Gastrocnemius medialis (tissue), 4 donors: Measurements from ENCODE around the gene THSD8. TPM values are rescaled to one million over a fixed set of nuclear protein-coding genes. Genes with fewer than 3 reads are reported as not detected.

ENCODE experiments used
- ATAC-seq, 2 donors: fragments of 150-250 bp; one replicate each; pipeline ENCODE4 v1.9.1; 2016
- DNase-seq, 2 donors: peaks; one replicate each; pipeline ENCODE4 v3.0.0-alpha.2; 2019
- H3K27ac ChIP-seq, 4 donors: fragments of 200-600 bp; sonication (generic); 1 replicate in 1 of 4; 2 replicates in 3 of 4; pipeline ENCODE4 v1.5.1; 2016 to 2018; ENCODE audit warnings: mild to moderate bottlenecking in 2 of 4, moderate library complexity in 1 of 4
- H3K27me3 ChIP-seq, 3 donors: fragments of 200-600 bp; sonication (generic) in 2 of 3; 1 replicate in 1 of 3; 2 replicates in 2 of 3; pipeline versions ENCODE4 v1.5.1 to v1.6.0; 2016 to 2019; ENCODE audit warnings: mild to moderate bottlenecking in 1 of 3, moderate library complexity in 1 of 3
- H3K36me3 ChIP-seq, 2 donors: fragments of 200-600 bp; sonication (generic) in 1 of 2; one replicate each; pipeline ENCODE4 v1.5.1; 2017 to 2018
- H3K4me1 ChIP-seq, 2 donors: fragments of 200-600 bp; sonication (generic) in 1 of 2; one replicate each; pipeline ENCODE4 v1.5.1; 2016 to 2017; ENCODE audit warnings: mild to moderate bottlenecking in 2 of 2
- H3K4me3 ChIP-seq, 4 donors: fragments of 200-600 bp; sonication (generic) in 3 of 4; 1 replicate in 1 of 4; 2 replicates in 3 of 4; pipeline ENCODE4 v1.5.1; 2016 to 2019; ENCODE audit warnings: mild to moderate bottlenecking in 2 of 4
- H3K9me3 ChIP-seq, 3 donors: fragments of 200-600 bp; sonication (generic) in 2 of 3; 1 replicate in 1 of 3; 2 replicates in 2 of 3; pipeline ENCODE4 v1.5.1; 2016 to 2019
- POLR2A ChIP-seq, 2 donors: fragments of 450-650 bp; IDR thresholded peaks; one replicate each; pipeline ENCODE4 v1.6.1; 2017; ENCODE audit warnings: antibody characterized with exemption in 2 of 2, mild to moderate bottlenecking in 2 of 2, moderate library complexity in 2 of 2
- in situ Hi-C, 4 donors: fragments of 200-750 bp; cut with MboI; loops; one replicate each; pipeline versions ENCODE4 v1.15.0 to v1.8.0; 2017; ENCODE audit warnings: low sequenced_read_pairs in 4 of 4
- intact Hi-C: fragments of 100-400 bp; cut with DNase I; formaldehyde crosslinking; loops from one replicate; pipeline ENCODE4 v1.15.1; 2023; ENCODE audit warnings: low total_unique reads
- total RNA-seq, 4 donors: library from RNA; depleted of rRNA; stranded (reverse); fragments of >200 nt; gene quantifications; one replicate each; pipeline versions ENCODE4 v1.1.0 to v1.2.3, GENCODE V29; 2016
- TF ChIP-seq, protein P1 (sequence below), 5 experiments: fragments of 450-650 bp in 3 of 5; fragments of 200-600 bp in 2 of 5; sonication (generic) in 2 of 5; IDR thresholded peaks in 4 of 5; conservative IDR thresholded peaks in 1 of 5; 1 replicate in 4 of 5; 2 replicates in 1 of 5; pipeline ENCODE4 v1.5.1; 2016 to 2019; ENCODE audit warnings: antibody characterized with exemption in 5 of 5, mild to moderate bottlenecking in 3 of 5, moderate library complexity in 3 of 5

THSD8 gene
- total RNA-seq, 4 donors from 2014 or later: not detected

DNA sequence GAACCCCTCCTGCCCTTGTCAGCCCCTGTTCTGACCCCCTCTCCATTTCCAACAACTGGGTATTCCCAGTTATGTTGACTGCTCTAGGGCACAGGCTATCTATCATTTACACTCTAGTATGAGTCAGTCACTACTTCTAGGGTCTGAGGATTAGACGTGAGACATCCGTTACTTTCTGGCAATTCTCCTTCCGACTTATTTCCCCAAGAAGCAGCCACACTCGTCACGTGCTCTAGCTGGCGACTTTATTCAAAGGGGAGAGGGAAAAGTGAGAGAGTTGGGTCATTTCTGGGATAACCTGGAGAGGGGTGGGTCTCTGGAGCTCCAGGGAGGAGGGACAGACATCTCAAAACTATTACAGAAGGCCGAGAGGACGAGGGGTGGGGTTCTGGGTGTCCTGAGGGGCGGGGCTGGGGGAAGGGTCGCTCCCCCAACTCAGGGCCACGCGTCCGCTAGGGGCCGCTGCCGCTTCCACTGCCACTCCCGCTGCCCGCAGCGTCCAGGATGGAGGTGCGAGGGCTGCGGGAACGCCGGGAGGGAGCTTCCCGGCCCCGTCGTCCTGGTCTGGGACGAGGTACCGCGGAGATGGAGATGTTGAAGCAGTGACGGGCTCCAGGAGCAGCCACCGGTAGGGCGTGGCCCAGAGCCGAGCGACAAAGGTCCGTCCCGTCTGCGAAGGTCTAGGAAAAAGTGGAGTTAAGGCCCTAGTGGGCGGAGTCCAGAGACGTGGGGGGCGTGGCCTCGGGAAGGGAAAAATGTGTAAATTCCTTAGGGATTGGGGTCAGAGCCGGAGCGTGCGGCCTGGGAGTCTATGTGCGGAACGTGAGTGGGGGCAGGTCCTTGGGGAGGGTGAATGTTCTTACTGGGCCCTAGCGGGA is 23.6 kb downstream of the THSD8 start:
- H3K27me3 ChIP-seq: peaks cover 55 to 68% (median 62%) of the 10 kb centered on the region in 3 donors
- no peak for ATAC-seq
- intact Hi-C loops: no loop called here

DNA sequence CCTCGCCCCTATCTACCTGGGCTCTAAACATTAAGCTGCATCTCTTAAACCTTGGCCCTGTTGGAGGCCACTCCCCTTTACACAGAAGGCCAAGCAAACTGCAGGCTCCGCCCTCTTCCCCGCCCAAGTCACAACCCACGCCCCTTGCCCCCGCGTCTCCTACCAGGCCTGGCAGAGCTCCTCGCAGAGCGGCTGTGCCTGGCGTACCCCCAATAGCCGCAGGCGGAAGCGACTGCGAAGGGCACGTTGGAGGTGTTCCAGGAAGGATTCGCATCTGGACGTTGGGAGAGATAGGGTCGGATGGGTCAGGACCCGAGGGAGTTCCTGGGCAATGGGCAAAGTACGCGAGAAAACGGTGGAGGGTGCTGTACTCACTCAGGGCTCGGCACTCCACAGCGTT is 26.6 kb downstream of the THSD8 start:
- Histone ChIP-seq H3K9me3 (no peaks in the 10 kb centered on the region), H3K27ac (no peak overlapping the region), H3K36me3 (no peaks in the 10 kb centered on the region), H3K4me3 (no peak overlapping the region), H3K4me1 (no peaks in the 10 kb centered on the region), H3K27me3 (peaks cover 83 to 93% (median 88%) of the 10 kb centered on the region in 3 donors)
- DNase-seq: no peak
- intact Hi-C loops (no loop called here), in situ Hi-C loops (no loop called here)
- ATAC-seq: no peak
- TF ChIP-seq, protein P1, sequence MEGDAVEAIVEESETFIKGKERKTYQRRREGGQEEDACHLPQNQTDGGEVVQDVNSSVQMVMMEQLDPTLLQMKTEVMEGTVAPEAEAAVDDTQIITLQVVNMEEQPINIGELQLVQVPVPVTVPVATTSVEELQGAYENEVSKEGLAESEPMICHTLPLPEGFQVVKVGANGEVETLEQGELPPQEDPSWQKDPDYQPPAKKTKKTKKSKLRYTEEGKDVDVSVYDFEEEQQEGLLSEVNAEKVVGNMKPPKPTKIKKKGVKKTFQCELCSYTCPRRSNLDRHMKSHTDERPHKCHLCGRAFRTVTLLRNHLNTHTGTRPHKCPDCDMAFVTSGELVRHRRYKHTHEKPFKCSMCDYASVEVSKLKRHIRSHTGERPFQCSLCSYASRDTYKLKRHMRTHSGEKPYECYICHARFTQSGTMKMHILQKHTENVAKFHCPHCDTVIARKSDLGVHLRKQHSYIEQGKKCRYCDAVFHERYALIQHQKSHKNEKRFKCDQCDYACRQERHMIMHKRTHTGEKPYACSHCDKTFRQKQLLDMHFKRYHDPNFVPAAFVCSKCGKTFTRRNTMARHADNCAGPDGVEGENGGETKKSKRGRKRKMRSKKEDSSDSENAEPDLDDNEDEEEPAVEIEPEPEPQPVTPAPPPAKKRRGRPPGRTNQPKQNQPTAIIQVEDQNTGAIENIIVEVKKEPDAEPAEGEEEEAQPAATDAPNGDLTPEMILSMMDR (IDR thresholded peaks at IDR 0.05 in 4 of 5, conservative IDR thresholded peaks at IDR 0.05 in 1 of 5): no peak
- TF ChIP-seq POLR2A (IDR thresholded peaks at IDR 0.05): no peak

More for the DNA sequence above, 23.6 kb downstream of the THSD8 start:
- Histone ChIP-seq H3K9me3 (no peaks in the 10 kb centered on the region), H3K36me3 (no peaks in the 10 kb centered on the region), H3K4me3 (no peak overlapping the region), H3K27ac (no peak overlapping the region), H3K4me1 (no peaks in the 10 kb centered on the region)
- TF ChIP-seq, protein P1 (IDR thresholded peaks at IDR 0.05 in 4 of 5, conservative IDR thresholded peaks at IDR 0.05 in 1 of 5): no peak
- no peak for TF ChIP-seq POLR2A (IDR thresholded peaks at IDR 0.05)
- DNase-seq: no peak
- in situ Hi-C loops: no loop called here

DNA sequence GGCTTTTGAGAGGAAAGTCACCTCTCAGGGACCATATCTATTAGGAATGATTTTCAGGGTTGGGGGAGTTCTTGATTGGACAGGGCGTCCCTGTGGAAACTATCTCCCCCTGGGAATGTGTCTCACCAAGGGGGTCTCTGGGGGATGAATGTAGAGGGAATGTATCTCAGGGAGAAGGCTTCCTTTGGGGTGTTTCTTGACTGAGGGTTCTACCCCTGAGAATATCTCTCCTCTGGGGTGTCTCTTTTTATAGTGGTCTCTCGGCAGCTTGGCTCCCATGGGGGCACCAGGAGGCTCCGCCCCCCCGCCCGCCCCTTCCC is 31.5 kb downstream of the THSD8 start:
- Histone ChIP-seq H3K4me3 (no peak overlapping the region), H3K9me3 (no peaks in the 10 kb centered on the region), H3K4me1 (peaks cover under 1 to 5% of the 10 kb centered on the region in 2 donors), H3K27me3 (peaks cover 89 to 94% (median 90%) of the 10 kb centered on the region in 3 donors), H3K27ac (no peak overlapping the region), H3K36me3 (no peaks in the 10 kb centered on the region)
- DNase-seq (no peak), ATAC-seq (no peak)
- in situ Hi-C loops (no loop called here), intact Hi-C loops (no loop called here)
- no peak for TF ChIP-seq POLR2A (IDR thresholded peaks at IDR 0.05)

DNA sequence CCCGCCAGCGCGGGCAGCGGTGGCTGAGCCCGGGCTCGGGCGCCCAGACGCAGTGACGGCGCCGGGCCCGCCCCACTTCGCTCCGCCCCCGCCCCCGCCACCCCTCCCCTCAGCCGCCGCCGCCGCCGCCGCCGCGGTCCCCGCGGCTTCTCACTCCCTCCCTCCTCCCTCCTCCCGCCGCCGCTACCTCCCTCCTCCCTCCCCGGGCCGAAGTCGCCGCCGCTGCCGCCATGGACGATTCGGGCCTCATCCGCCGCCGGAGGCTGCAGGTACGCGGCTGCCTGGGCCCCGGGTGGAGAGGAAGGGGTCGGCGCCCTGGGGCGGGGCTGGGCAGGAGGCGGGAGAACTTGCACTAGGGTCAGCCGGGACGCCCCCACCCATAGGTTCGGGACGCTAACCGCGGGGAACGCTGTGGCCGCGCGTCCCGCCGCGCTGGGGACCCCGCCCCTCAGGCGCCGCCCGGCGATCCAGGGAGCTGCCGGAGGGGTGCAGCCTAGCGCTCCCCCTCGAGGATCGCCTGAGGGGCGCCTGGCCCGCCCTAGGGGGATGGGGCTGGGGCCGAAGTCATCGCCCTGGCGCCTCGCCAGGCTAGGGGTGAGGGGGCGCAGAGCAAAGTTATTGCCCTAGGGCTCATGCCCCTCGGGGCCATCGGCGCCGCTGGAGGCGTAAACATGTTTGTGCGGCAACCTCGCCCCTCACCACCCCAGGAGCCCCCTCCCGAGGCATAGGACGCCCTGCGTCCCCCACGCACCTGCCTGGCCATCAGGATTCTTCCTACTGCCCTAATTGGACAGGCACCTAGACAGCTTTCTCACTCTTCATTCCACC is 32.1 kb downstream of the THSD8 start:
- Histone ChIP-seq H3K9me3 (no peaks in the 10 kb centered on the region), H3K27ac (no peak overlapping the region), H3K4me1 (peaks cover 6 to 9% of the 10 kb centered on the region in 2 donors), H3K36me3 (no peaks in the 10 kb centered on the region), H3K27me3 (peaks cover 89 to 94% (median 91%) of the 10 kb centered on the region in 3 donors), H3K4me3 (peak overlapping the region; percentile 40 to 44 (median 42))
- ATAC-seq (no peak), DNase-seq (no peak)
- no peak for TF ChIP-seq POLR2A (IDR thresholded peaks at IDR 0.05)
- TF ChIP-seq, protein P1 (IDR thresholded peaks at IDR 0.05 in 4 of 5, conservative IDR thresholded peaks at IDR 0.05 in 1 of 5): no peak
- intact Hi-C loops (no loop called here), in situ Hi-C loops (no loop called here)

DNA sequence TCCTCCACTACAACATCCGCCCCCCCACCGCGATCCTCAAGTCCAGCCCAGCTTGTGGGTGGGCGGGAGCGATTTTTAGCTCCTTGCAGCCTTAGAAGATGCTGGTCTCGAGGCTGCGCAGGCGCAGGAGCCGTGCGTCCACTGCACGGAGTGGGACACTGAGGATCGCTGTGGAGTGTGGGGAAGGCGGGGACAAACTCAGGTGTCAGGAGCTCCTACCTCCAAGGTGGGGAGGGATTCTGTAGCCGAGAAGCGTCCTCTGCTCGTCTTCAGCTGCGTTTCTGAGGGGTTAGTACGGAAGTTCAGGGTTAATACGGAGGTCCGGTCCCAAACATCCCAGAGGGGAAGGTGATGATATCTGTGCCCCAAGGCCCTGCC is 32.7 kb downstream of the THSD8 start, which contains the start of gene RTBDN:
Gene RTBDN, minus strand, starts transcription at position 14 of the 378 bp plus-strand sequence. CDS start 4,600 bp downstream, outside the sequence.
- TF ChIP-seq POLR2A (IDR thresholded peaks at IDR 0.05): no peak
- H3K4me1 ChIP-seq: peaks cover 6 to 9% of the 10 kb centered on the region in 2 donors
- in situ Hi-C loops: no loop called here

More for the DNA sequence above, 32.7 kb downstream of the THSD8 start, which contains the start of gene RTBDN:
- no peaks in the 10 kb centered on the region for H3K9me3 ChIP-seq
- H3K4me3 ChIP-seq: peak within 1 kb of the TSS; percentile 40 to 44 (median 42)
- intact Hi-C loops: no loop called here
- no peak within 1 kb of the TSS for H3K27ac ChIP-seq
- DNase-seq (no peak), ATAC-seq (no peak)
- no peaks in the 10 kb centered on the region for H3K36me3 ChIP-seq
- H3K27me3 ChIP-seq: peaks cover 89 to 94% (median 91%) of the 10 kb centered on the region in 3 donors
